GM12801 (cell line): Measurements from ENCODE around the gene CPPED1.

ENCODE experiments used
- TF ChIP-seq, protein P1 (sequence below): IDR thresholded peaks from one replicate; pipeline ENCODE4 v1.5.1; 2011; ENCODE audit warnings: control low read depth; ENCODE audit not compliant: insufficient read length; ENCODE audit errors: extremely low read depth

The CPPED1 gene

DNA sequence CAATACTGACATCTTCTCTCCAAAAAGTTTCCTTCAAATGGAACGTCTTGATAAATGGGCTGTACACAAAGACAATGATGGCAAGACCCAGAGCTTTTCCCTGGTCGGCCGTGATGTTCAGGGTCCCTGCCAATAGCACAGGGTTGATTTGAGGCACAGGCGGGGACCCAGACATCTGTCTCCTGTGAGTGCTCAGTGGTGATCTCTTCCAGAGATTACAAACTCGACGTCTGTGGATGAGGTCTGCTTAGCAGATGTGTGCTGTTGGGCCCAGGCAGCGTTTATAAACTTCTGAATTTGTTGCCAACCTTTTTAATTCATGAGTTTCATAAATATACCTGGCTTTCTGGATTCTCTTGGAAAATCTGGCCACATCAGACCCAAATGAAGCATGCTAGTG is 14.9 kb downstream of the CPPED1 start:
- TF ChIP-seq, protein P1, sequence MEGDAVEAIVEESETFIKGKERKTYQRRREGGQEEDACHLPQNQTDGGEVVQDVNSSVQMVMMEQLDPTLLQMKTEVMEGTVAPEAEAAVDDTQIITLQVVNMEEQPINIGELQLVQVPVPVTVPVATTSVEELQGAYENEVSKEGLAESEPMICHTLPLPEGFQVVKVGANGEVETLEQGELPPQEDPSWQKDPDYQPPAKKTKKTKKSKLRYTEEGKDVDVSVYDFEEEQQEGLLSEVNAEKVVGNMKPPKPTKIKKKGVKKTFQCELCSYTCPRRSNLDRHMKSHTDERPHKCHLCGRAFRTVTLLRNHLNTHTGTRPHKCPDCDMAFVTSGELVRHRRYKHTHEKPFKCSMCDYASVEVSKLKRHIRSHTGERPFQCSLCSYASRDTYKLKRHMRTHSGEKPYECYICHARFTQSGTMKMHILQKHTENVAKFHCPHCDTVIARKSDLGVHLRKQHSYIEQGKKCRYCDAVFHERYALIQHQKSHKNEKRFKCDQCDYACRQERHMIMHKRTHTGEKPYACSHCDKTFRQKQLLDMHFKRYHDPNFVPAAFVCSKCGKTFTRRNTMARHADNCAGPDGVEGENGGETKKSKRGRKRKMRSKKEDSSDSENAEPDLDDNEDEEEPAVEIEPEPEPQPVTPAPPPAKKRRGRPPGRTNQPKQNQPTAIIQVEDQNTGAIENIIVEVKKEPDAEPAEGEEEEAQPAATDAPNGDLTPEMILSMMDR = no peak

DNA sequence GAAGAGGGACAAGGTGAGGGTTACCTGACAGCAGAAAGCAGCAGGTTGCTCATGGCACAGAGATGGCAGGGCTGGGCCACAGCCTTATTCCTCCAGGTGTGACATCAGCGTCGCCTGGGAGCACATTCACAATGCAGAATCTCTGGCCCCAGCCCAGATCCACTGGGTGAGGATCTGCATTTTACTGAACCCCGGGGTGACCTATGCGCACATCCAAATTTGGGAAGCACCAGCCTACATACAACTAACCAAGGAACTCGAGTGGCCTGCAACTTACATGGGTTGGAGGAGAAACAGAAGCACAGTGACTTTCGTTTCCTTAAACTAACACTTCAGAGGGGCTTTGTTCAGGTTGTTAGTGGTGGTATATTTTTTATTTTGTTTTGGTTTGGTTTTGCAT is 17.6 kb downstream of the CPPED1 start:
- TF ChIP-seq, protein P1 = no peak

DNA sequence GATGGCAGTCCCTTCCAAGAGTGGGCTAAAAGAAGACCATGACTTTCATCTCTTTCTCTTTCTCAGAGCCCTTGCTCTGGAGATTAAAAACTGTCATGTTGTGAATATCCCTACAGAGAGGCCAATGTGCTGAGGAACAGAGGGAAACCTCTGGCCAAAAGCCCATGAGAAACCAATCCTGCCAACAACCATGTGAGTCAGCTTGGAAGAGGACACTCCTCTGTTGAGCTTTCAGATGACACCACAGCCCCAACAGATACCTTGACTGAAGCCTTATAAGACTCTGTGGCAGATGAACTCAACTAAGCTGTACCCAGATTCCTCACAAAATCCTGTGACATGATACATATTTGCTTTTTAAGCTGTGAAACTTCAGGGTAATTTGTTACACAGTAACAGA is 19.6 kb downstream of the CPPED1 start:
- TF ChIP-seq, protein P1 = no peak

DNA sequence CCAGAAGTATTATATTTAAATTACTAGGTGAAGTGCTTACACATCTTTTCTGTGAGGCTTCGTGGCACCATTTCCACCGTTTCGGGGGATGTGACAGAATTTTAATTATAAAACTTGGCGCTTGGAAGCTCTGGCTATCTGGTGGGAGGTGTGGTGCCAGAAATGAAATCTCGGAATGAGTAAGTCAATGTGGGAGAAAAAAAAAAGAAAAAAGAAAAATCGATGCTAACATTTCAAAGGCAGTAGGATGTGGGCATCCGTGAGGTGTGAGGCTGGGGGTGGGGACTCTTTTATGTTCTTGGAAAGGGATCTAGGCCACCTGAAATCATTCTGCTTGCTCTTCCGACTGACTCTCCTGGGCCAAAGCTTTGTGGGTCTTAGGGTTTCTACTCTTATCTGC is 21.9 kb downstream of the CPPED1 start:
- TF ChIP-seq, protein P1 = no peak

DNA sequence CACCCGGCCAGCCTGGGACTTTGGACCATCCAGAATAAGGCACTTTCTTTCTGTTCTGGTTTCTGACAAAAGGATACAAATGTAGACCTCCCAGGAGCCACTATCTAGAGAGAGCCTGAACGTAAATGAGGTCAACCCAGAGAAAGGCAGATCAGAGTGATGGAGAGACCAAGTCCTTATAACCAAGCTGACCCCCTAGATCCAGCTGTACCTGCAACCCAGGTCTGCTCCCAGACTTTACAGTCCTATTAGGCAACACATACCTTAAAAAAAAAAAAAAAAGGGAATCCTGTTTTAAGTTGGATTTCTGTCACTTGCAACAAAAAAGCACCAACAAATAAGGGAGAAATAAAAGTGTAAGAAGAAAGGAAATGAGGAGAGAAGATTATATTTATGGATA is 23.2 kb downstream of the CPPED1 start:
- TF ChIP-seq, protein P1 = no peak

DNA sequence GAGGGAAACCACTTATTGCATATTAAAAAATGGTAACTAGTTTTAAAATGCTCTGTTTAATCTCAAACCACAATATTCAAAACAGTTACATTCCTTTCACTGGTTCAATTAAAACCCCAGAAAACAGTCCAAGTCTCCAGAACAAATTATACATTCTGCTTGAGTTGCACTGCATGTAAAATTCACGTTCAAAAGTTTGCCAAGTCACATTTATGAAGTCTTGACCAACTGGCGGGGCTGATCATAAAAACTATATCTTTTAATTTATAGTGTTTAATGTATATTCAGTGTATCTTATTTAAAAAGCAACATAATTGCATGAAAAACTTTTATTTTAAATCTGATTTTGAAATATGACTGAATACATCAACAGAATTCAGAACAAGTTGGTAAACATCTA is 25.0 kb downstream of the CPPED1 start:
- TF ChIP-seq, protein P1 = no peak

DNA sequence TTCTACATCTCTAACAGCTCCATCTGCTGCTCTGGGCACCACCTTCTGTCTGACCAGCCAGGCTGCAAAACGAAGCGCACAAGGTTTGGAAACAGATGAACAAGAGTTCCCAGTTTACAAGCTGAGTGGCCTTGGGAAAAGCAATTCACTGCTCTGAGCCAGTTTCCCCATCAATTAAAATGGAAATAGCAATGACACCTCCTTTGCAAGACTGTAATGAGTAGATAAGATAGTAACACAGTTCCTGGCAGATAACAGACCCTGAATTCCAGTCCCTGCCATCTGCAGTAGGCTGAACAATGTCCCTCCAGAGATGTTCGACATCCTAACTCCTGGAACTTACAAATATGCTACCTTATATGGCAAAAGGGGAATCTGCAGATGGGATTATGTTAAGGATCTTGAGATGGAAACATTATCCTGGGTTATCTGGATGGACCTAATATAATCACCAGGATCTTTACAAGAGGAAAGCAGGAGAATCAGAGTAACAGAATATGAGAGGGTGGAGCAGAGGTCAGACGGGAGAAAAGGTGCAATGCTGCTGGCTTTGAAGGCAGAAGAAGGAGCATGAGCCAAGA is 27.9 kb downstream of the CPPED1 start:
- TF ChIP-seq, protein P1 = no peak

DNA sequence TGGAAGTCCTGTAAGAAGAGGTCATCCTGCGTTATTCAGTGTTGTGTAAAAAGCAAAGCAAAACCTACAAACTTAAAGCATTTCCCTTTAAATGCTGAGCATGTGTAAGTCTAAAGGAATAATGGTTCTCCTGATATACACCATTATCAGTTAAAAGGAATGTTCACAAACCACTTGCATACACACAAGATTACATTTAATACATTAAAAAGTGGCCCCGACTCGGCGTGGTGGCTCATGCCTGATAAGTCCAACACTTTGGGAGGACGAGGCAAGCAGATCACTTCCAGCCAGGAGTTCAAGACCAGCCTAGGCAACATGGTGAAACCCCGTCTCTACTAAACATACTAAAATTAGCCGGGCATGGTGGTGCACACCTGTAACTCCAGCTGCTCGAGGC is 30.5 kb downstream of the CPPED1 start:
- TF ChIP-seq, protein P1 = no peak
